PC-9 (cell line): ENCODE data around the gene APH1A. TPM values are rescaled to one million over a fixed set of nuclear protein-coding genes. Genes with fewer than 3 reads are reported as not detected.
"Not testable (repeated sequence)": the region's sequence is repeated elsewhere in the genome, so short reads cannot be mapped to it uniquely, and the experiment has no call there.

Source experiments
- Bru-seq: library from RNA; stranded (reverse); fragments of 400-500 nt; gene quantifications from one replicate; lab custom pipeline; 2021; lab: Mats Ljungman, UMichigan
- BruChase-seq, 2 experiments: library from RNA; stranded (reverse); fragments of 400-500 nt; gene quantifications; one replicate each; lab custom pipeline; 2021; lab: Mats Ljungman, UMichigan
- BruUV-seq: library from RNA; stranded (reverse); fragments of 400-500 nt; replicated peaks from 2 replicates; lab custom pipeline; 2021; lab: Mats Ljungman, UMichigan
- CTCF ChIA-PET: fragments of 300-600 bp; sonication (Branson Sonifier 250); formaldehyde crosslinking; loops from one replicate; lab custom pipeline; 2022; ENCODE audit warnings: antibody characterized with exemption; lab: Charles Lee
- POLR2A ChIA-PET: fragments of 300-600 bp; sonication (Branson Sonifier 250); formaldehyde crosslinking; loops from one replicate; lab custom pipeline; 2022; ENCODE audit warnings: antibody characterized with exemption; ENCODE audit not compliant: unreplicated experiment; lab: Charles Lee
- DNase-seq, 2 experiments: peaks; one replicate each; pipeline versions ENCODE4 v3.0.0 to v3.0.0-alpha.2; 2015 to 2022; ENCODE audit warnings: mixed read lengths in 1 of 2
- H2AFZ ChIP-seq: fragments of 200-600 bp; sonication (generic); 2 replicates; pipeline ENCODE4 v1.8.1; 2017; ENCODE audit warnings: antibody characterized with exemption
- H3F3A ChIP-seq: fragments of 200-600 bp; sonication (generic); 2 replicates; pipeline ENCODE4 v1.8.1; 2017; ENCODE audit warnings: antibody characterized with exemption, mild to moderate bottlenecking, low read depth; ENCODE audit not compliant: insufficient read depth
- H3K27ac ChIP-seq: fragments of 200-600 bp; sonication (generic); 2 replicates; pipeline ENCODE4 v1.6.1; 2016; ENCODE audit warnings: mixed run types
- H3K27me3 ChIP-seq: fragments of 200-600 bp; sonication (generic); 2 replicates; pipeline ENCODE4 v1.6.1; 2016; ENCODE audit warnings: low read depth, mixed run types; ENCODE audit not compliant: insufficient read depth
- H3K36me3 ChIP-seq: fragments of 200-600 bp; sonication (generic); 2 replicates; pipeline ENCODE4 v1.6.1; 2016; ENCODE audit warnings: low read depth, mixed run types
- H3K4me1 ChIP-seq: fragments of 200-600 bp; sonication (generic); replicated peaks from 2 replicates; pipeline ENCODE4 v1.6.1; 2016; ENCODE audit warnings: mixed run types; ENCODE audit not compliant: insufficient read depth
- H3K4me2 ChIP-seq: fragments of 200-600 bp; sonication (generic); 2 replicates; pipeline ENCODE4 v1.6.1; 2017; ENCODE audit warnings: mixed run types
- H3K4me3 ChIP-seq: fragments of 200-600 bp; sonication (generic); 2 replicates; pipeline ENCODE4 v1.6.1; 2016; ENCODE audit warnings: mixed run types
- H3K79me2 ChIP-seq: fragments of 200-600 bp; sonication (generic); 2 replicates; pipeline ENCODE4 v1.6.1; 2017; ENCODE audit warnings: low read depth, mixed run types
- H3K9me2 ChIP-seq: fragments of 200-600 bp; sonication (generic); 2 replicates; pipeline ENCODE4 v1.8.1; 2017; ENCODE audit warnings: mild to moderate bottlenecking; ENCODE audit not compliant: insufficient read depth
- H3K9me3 ChIP-seq: fragments of 200-600 bp; sonication (generic); 2 replicates; pipeline ENCODE4 v1.8.1; 2016; ENCODE audit warnings: low read depth; ENCODE audit not compliant: insufficient read depth
- H4K20me1 ChIP-seq: fragments of 200-600 bp; sonication (generic); 2 replicates; pipeline ENCODE4 v1.8.1; 2017; ENCODE audit not compliant: insufficient read depth
- CTCF ChIP-seq: fragments of 200-600 bp; sonication (generic); conservative IDR thresholded peaks from 2 replicates; pipeline ENCODE4 v1.6.1; 2017; ENCODE audit warnings: mixed run types, antibody characterized with exemption, mild to moderate bottlenecking, moderate library complexity
- EZH2 ChIP-seq: fragments of 200-600 bp; sonication (generic); IDR thresholded peaks from 2 replicates; pipeline ENCODE4 v1.8.0; 2017; ENCODE audit warnings: antibody characterized with exemption, low read depth
- intact Hi-C: fragments of 100-400 bp; cut with micrococcal nuclease; formaldehyde crosslinking; loops from one replicate; pipeline ENCODE4 v1.10.0; 2022; ENCODE audit not compliant: unreplicated experiment
- long read RNA-seq: library from polyadenylated mRNA; stranded (forward); transcript quantifications from one replicate; pipeline ENCODE4 v2.0.0, GENCODE V29; 2022
- total RNA-seq: library from RNA; stranded (reverse); gene quantifications from 2 replicates; pipeline ENCODE4 v1.2.3, GENCODE V29; 2021

Gene APH1A
- total RNA-seq, result 152 and 173 TPM in 2 replicates
- Bru-seq, nascent RNA, result percentile 88 among the genes with signal in this experiment
- BruChase-seq, experiment 1, labeled RNA remaining after a 2-hour chase, result percentile 96 among the genes with signal in this experiment
- BruChase-seq, experiment 2, labeled RNA remaining after a 6-hour chase, result percentile 99 among the genes with signal in this experiment
- long read RNA-seq, transcript APH1A-203 (7 exons, 1,713 nt), result minor isoform, 7 of 78 reads
- long read RNA-seq, transcript APH1A-202 (6 exons, 2,353 nt), result major isoform, 23 of 78 reads
- long read RNA-seq, partial matches to known transcripts, result 3 of 78 reads
- long read RNA-seq, other reads (novel, unspliced or antisense), result 42 of 78 reads

- Histone ChIP-seq H3F3A (peaks cover 26% of the 10 kb centered on the region), H3K9me3 (no peaks in the 10 kb centered on the region), H3K4me2 (peak within 1 kb of the TSS; percentile 100), H3K27me3 (no peaks in the 10 kb centered on the region), H3K27ac (peak within 1 kb of the TSS; percentile 79), H4K20me1 (0 out of 2 replicates have a peak, but pooled peaks cover 4% of the 10 kb centered on the region), H3K9me2 (no peaks in the 10 kb centered on the region), H2AFZ (peak within 1 kb of the TSS; percentile 86), H3K79me2 (peaks cover 23% of the 10 kb centered on the region), H3K36me3 (peaks cover 17% of the 10 kb centered on the region), H3K4me1 (peaks cover 24% of the 10 kb centered on the region), H3K4me3 (peak within 1 kb of the TSS; percentile 87)
- ChIA-PET POLR2A (interaction anchor here (0.7 to 0.8 kb wide), 2 partner anchors 9 to 18 kb away, joined by 3 to 9 read pairs; no protein-coding TSS in a partner anchor), CTCF (no interaction called here)
- BruUV-seq, result no TSS peak
- peak; percentile 85 to 92 for DNase-seq
- intact Hi-C loops, result loop anchor here (10.0 kb wide), 1 partner anchor 296 kb away; no protein-coding TSS in a partner anchor
- TF ChIP-seq CTCF (no peak), EZH2 (no peak)
These were observed at the start of gene APH1A for GRCh38 chr1:150268705-150269403. TSS of gene APH1A (minus strand) at chr1:150269016. CDS start at chr1:150268810, 206 bp downstream.

- BruUV-seq, H3K4me1 ChIP-seq, H3K9me3 ChIP-seq, H3K27me3 ChIP-seq, H3K4me3 ChIP-seq, H3K9me2 ChIP-seq, H3K36me3 ChIP-seq, CTCF ChIA-PET, H2AFZ ChIP-seq, H3K4me2 ChIP-seq, H3K27ac ChIP-seq, intact Hi-C loops, H3K79me2 ChIP-seq, DNase-seq, H4K20me1 ChIP-seq, POLR2A ChIA-PET: not testable (repeated sequence)
- H3F3A ChIP-seq, result peaks cover 11% of the 10 kb centered on the region
These were observed 45.9 kb upstream of the APH1A start for GRCh38 chr1:150314691-150315090.

GRCh38 chr1:150311762-150312161, 42.9 kb upstream of the APH1A start:
- Histone ChIP-seq H3K9me3 (no peaks in the 10 kb centered on the region), H3K27me3 (no peaks in the 10 kb centered on the region), H3K4me3 (no peak overlapping the region), H3F3A (peaks cover 23% of the 10 kb centered on the region), H4K20me1 (no peaks in the 10 kb centered on the region), H3K9me2 (peaks cover 2% of the 10 kb centered on the region; the same call in 1 of the 2 replicates), H3K27ac (no peak overlapping the region), H3K79me2 (no peaks in the 10 kb centered on the region), H2AFZ (no peak overlapping the region), H3K4me2 (no peak overlapping the region), H3K36me3 (no peaks in the 10 kb centered on the region), H3K4me1 (no peaks in the 10 kb centered on the region)
- TF ChIP-seq EZH2, result no peak
- TF ChIP-seq CTCF, result no peak
- no TSS peak for BruUV-seq
- no peak for DNase-seq
- CTCF ChIA-PET, result no interaction called here
- intact Hi-C loops, result no loop called here
- POLR2A ChIA-PET, result interaction anchor here (0.6 kb wide), 1 partner anchor 49 kb away, joined by 3 read pairs; no protein-coding TSS in a partner anchor
